Gastrocnemius medialis (tissue), 4 donors: Measurements from ENCODE around the gene RNF44. TPM values are rescaled to one million over a fixed set of nuclear protein-coding genes. Genes with fewer than 3 reads are reported as not detected.
A peak's percentile ranks its signal among the peaks of the same experiment; 100 is the strongest.

Experiments
- ATAC-seq, 2 donors: fragments of 150-250 bp; one replicate each; pipeline ENCODE4 v1.9.1; 2016
- DNase-seq, 2 donors: peaks; one replicate each; pipeline ENCODE4 v3.0.0-alpha.2; 2019
- H3K27ac ChIP-seq, 4 donors: fragments of 200-600 bp; sonication (generic); 1 replicate in 1 of 4; 2 replicates in 3 of 4; pipeline ENCODE4 v1.5.1; 2016 to 2018; ENCODE audit warnings: mild to moderate bottlenecking in 2 of 4, moderate library complexity in 1 of 4
- H3K27me3 ChIP-seq, 3 donors: fragments of 200-600 bp; sonication (generic) in 2 of 3; 1 replicate in 1 of 3; 2 replicates in 2 of 3; pipeline versions ENCODE4 v1.5.1 to v1.6.0; 2016 to 2019; ENCODE audit warnings: mild to moderate bottlenecking in 1 of 3, moderate library complexity in 1 of 3
- H3K36me3 ChIP-seq, 2 donors: fragments of 200-600 bp; sonication (generic) in 1 of 2; one replicate each; pipeline ENCODE4 v1.5.1; 2017 to 2018
- H3K4me1 ChIP-seq, 2 donors: fragments of 200-600 bp; sonication (generic) in 1 of 2; one replicate each; pipeline ENCODE4 v1.5.1; 2016 to 2017; ENCODE audit warnings: mild to moderate bottlenecking in 2 of 2
- H3K4me3 ChIP-seq, 4 donors: fragments of 200-600 bp; sonication (generic) in 3 of 4; 1 replicate in 1 of 4; 2 replicates in 3 of 4; pipeline ENCODE4 v1.5.1; 2016 to 2019; ENCODE audit warnings: mild to moderate bottlenecking in 2 of 4
- H3K9me3 ChIP-seq, 3 donors: fragments of 200-600 bp; sonication (generic) in 2 of 3; 1 replicate in 1 of 3; 2 replicates in 2 of 3; pipeline ENCODE4 v1.5.1; 2016 to 2019
- CTCF ChIP-seq, 5 experiments: fragments of 450-650 bp in 3 of 5; fragments of 200-600 bp in 2 of 5; sonication (generic) in 2 of 5; IDR thresholded peaks in 4 of 5; conservative IDR thresholded peaks in 1 of 5; 1 replicate in 4 of 5; 2 replicates in 1 of 5; pipeline ENCODE4 v1.5.1; 2016 to 2019; ENCODE audit warnings: antibody characterized with exemption in 5 of 5, mild to moderate bottlenecking in 3 of 5, moderate library complexity in 3 of 5
- POLR2A ChIP-seq, 2 donors: fragments of 450-650 bp; IDR thresholded peaks; one replicate each; pipeline ENCODE4 v1.6.1; 2017; ENCODE audit warnings: antibody characterized with exemption in 2 of 2, mild to moderate bottlenecking in 2 of 2, moderate library complexity in 2 of 2
- in situ Hi-C, 4 donors: fragments of 200-750 bp; cut with MboI; loops; one replicate each; pipeline versions ENCODE4 v1.15.0 to v1.8.0; 2017; ENCODE audit warnings: low sequenced_read_pairs in 4 of 4
- intact Hi-C: fragments of 100-400 bp; cut with DNase I; formaldehyde crosslinking; loops from one replicate; pipeline ENCODE4 v1.15.1; 2023; ENCODE audit warnings: low total_unique reads
- total RNA-seq, 4 donors: library from RNA; depleted of rRNA; stranded (reverse); fragments of >200 nt; gene quantifications; one replicate each; pipeline versions ENCODE4 v1.1.0 to v1.2.3, GENCODE V29; 2016

The RNF44 gene
- total RNA-seq, 4 donors from 2014 or later: 4.1 to 7.0 (median 6.7) TPM

GRCh38 chr5:176500511-176500910 is 36.7 kb downstream of the RNF44 start:
- TF ChIP-seq POLR2A (IDR thresholded peaks at IDR 0.05) (no peak), CTCF (IDR thresholded peaks at IDR 0.05 in 4 of 5, conservative IDR thresholded peaks at IDR 0.05 in 1 of 5) (no peak)
- Histone ChIP-seq H3K27ac (no peak overlapping the region), H3K36me3 (peaks cover 0 to 99% of the 10 kb centered on the region in 2 donors), H3K4me3 (no peak overlapping the region), H3K27me3 (no peaks in the 10 kb centered on the region), H3K4me1 (no peaks in the 10 kb centered on the region), H3K9me3 (no peaks in the 10 kb centered on the region)
- intact Hi-C loops (no loop called here), in situ Hi-C loops (no loop called here)
- ATAC-seq (no peak), DNase-seq (no peak)

DNA sequence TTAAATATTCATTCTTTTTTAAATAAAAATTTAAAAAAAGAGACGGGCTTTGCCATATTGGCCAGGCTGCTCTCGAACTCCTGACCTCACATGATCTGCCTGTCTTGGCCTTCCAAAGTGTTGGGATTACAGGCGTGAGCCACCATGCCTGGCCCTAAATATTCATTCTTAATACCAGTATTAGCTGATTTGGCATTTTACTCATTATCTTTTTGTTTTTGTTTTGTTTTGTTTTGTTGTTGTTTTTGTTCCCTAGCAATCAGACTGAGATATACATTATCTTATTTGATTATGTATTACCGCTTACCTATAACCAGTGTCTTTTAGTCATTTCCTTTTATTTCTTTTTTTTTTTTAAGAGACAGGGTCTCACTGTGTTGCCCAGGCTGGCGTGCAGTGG is 37.9 kb downstream of the RNF44 start:
- Histone ChIP-seq H3K36me3 (peaks cover 0 to 99% of the 10 kb centered on the region in 2 donors), H3K4me3 (no peak overlapping the region), H3K4me1 (no peaks in the 10 kb centered on the region), H3K27ac (no peak overlapping the region), H3K9me3 (no peaks in the 10 kb centered on the region), H3K27me3 (no peaks in the 10 kb centered on the region)
- in situ Hi-C loops (no loop called here), intact Hi-C loops (no loop called here)
- DNase-seq (no peak), ATAC-seq (no peak)
- no peak for TF ChIP-seq CTCF (IDR thresholded peaks at IDR 0.05 in 4 of 5, conservative IDR thresholded peaks at IDR 0.05 in 1 of 5)
- TF ChIP-seq POLR2A (IDR thresholded peaks at IDR 0.05): no peak

DNA sequence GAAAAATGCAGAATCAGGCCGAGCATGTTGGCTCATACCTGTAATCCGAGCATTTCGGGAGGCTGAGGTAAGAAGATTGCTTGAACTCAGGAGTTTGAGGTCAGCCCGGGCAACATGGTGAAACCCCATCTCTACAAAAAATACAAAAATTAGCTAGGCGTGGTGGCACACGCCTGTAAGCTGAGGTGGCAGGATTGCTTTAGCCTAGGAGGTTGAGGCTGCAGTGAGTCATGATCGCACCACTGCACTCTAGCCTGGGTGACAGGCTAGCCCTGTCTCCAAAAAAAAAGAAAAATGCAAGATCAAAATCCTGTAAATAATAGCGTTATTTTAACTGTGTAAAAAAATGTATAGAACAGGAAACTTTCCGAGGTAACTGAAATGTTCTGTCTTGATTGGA is 39.4 kb downstream of the RNF44 start:
- Histone ChIP-seq H3K4me3 (no peak overlapping the region), H3K36me3 (peaks cover 0 to 100% of the 10 kb centered on the region in 2 donors), H3K27ac (no peak overlapping the region), H3K27me3 (no peaks in the 10 kb centered on the region), H3K4me1 (no peaks in the 10 kb centered on the region), H3K9me3 (no peaks in the 10 kb centered on the region)
- TF ChIP-seq POLR2A (IDR thresholded peaks at IDR 0.05): no peak
- DNase-seq: no peak
- no peak for ATAC-seq
- in situ Hi-C loops (no loop called here), intact Hi-C loops (no loop called here)

DNA sequence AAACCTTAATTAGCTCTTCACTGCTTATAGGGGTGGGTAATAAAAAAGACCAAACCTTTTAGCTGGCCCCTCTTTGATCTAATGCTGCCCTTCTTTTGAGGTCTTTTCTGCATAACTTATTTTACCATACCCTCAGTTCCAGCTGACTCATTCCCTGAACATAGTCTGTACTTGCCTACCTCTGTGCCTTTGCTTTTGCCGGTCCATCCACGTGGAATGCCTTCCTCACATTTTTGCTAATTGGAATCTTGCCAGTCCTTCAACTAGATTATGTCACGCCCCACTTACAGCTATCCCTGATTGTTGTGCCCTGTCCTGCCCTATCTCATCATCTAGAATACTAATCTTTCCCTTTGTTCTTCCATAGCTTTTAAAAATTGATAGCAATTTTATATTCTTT is 44.8 kb downstream of the RNF44 start:
- Histone ChIP-seq H3K4me1 (no peaks in the 10 kb centered on the region), H3K4me3 (no peak overlapping the region), H3K9me3 (no peaks in the 10 kb centered on the region), H3K36me3 (peaks cover 0 to 93% of the 10 kb centered on the region in 2 donors), H3K27ac (peak overlapping the region in 1 of 4 donors; percentile 2), H3K27me3 (no peaks in the 10 kb centered on the region)
- DNase-seq: no peak
- no peak for ATAC-seq
- intact Hi-C loops (no loop called here), in situ Hi-C loops (no loop called here)
- TF ChIP-seq CTCF (IDR thresholded peaks at IDR 0.05 in 4 of 5, conservative IDR thresholded peaks at IDR 0.05 in 1 of 5) (no peak), POLR2A (IDR thresholded peaks at IDR 0.05) (no peak)

DNA sequence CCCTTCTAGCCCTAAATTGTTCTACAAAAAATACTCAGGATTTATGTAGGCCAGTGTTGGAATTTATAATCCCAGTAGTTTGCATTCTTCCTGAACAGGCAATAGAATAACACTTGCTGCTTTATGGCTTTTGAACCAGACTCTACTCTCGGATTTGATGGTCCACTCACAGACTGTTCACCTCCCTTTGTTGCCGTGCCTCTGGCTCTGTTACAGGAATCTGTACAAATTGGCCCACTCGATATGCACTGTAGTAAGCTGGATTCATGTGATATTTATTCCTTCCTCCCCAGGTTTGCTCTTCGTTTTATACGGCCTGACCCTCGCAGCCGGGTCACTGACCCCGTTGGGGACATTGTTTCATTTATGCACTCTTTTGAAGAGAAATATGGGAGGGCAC is 45.3 kb downstream of the RNF44 start:
- ATAC-seq (no peak), DNase-seq (no peak)
- Histone ChIP-seq H3K9me3 (no peaks in the 10 kb centered on the region), H3K27me3 (no peaks in the 10 kb centered on the region), H3K4me3 (no peak overlapping the region), H3K36me3 (peaks cover 0 to 93% of the 10 kb centered on the region in 2 donors), H3K4me1 (no peaks in the 10 kb centered on the region), H3K27ac (peak overlapping the region in 1 of 4 donors; percentile 2)
- intact Hi-C loops: no loop called here
- no peak for TF ChIP-seq POLR2A (IDR thresholded peaks at IDR 0.05)
- TF ChIP-seq CTCF (IDR thresholded peaks at IDR 0.05 in 4 of 5, conservative IDR thresholded peaks at IDR 0.05 in 1 of 5): no peak
- in situ Hi-C loops: no loop called here
